Mesothelial cell of epicardium (in vitro differentiated cells): ENCODE measurements around the gene VMP1. TPM values are rescaled to one million over a fixed set of nuclear protein-coding genes. Genes with fewer than 3 reads are reported as not detected.

ENCODE experiments used
- DNase-seq, 2 experiments: peaks; one replicate each; pipeline ENCODE4 v3.0.0; 2021; ENCODE audit warnings: low spot score in 2 of 2; ENCODE audit not compliant: unreplicated experiment in 2 of 2
- H3K27ac Mint-ChIP-seq: 2 replicates; pipeline ENCODE4 v1.8.0; 2021; ENCODE audit warnings: mixed read lengths
- H3K27me3 Mint-ChIP-seq: 2 replicates; pipeline ENCODE4 v1.8.0; 2021; ENCODE audit warnings: low read depth, mixed read lengths
- H3K36me3 Mint-ChIP-seq: 2 replicates; pipeline ENCODE4 v1.8.0; 2021; ENCODE audit warnings: mixed read lengths
- H3K4me1 Mint-ChIP-seq: 2 replicates; pipeline ENCODE4 v1.8.0; 2021; ENCODE audit warnings: mixed read lengths
- H3K4me3 Mint-ChIP-seq: 2 replicates; pipeline ENCODE4 v1.8.0; 2021; ENCODE audit warnings: mild to moderate bottlenecking, moderate library complexity, mixed read lengths
- H3K9me3 Mint-ChIP-seq: 2 replicates; pipeline ENCODE4 v1.8.0; 2021; ENCODE audit warnings: mixed read lengths
- total RNA-seq: library from RNA; stranded (reverse); gene quantifications from 3 replicates; pipeline ENCODE4 v1.2.1, GENCODE V29; 2021
- TF ChIP-seq, protein P1 (sequence below): fragments of 200-600 bp; sonication (generic); IDR thresholded peaks from one replicate; pipeline ENCODE4 v1.5.0; 2021; ENCODE audit warnings: antibody characterized with exemption; ENCODE audit not compliant: unreplicated experiment

The VMP1 gene
- 207 to 208 TPM (median 208 TPM) in 3 replicates for total RNA-seq

GRCh38 chr17:59707149-59707970 lies at the start of gene VMP1, which contains the start of gene PTRH2:
VMP1 (plus strand) TSS chr17:59707654; CDS start chr17:59731447, 23,793 bp downstream.
PTRH2 (minus strand) TSS chr17:59707430; CDS start chr17:59697978, 9,452 bp downstream.
- peaks cover 6% of the 10 kb centered on the region for H3K36me3 Mint-ChIP-seq
- TF ChIP-seq, protein P1, sequence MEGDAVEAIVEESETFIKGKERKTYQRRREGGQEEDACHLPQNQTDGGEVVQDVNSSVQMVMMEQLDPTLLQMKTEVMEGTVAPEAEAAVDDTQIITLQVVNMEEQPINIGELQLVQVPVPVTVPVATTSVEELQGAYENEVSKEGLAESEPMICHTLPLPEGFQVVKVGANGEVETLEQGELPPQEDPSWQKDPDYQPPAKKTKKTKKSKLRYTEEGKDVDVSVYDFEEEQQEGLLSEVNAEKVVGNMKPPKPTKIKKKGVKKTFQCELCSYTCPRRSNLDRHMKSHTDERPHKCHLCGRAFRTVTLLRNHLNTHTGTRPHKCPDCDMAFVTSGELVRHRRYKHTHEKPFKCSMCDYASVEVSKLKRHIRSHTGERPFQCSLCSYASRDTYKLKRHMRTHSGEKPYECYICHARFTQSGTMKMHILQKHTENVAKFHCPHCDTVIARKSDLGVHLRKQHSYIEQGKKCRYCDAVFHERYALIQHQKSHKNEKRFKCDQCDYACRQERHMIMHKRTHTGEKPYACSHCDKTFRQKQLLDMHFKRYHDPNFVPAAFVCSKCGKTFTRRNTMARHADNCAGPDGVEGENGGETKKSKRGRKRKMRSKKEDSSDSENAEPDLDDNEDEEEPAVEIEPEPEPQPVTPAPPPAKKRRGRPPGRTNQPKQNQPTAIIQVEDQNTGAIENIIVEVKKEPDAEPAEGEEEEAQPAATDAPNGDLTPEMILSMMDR = no peak
- H3K27ac Mint-ChIP-seq = peak within 1 kb of the TSS; percentile 98
- peak; percentile 96 to 97 for DNase-seq
- H3K4me3 Mint-ChIP-seq = peak within 1 kb of the TSS; percentile 95
- H3K27me3 Mint-ChIP-seq = no peaks in the 10 kb centered on the region
- peaks cover 25% of the 10 kb centered on the region for H3K4me1 Mint-ChIP-seq
- no peaks in the 10 kb centered on the region for H3K9me3 Mint-ChIP-seq

- Mint-ChIP-seq H3K27me3 (no peaks in the 10 kb centered on the region), H3K9me3 (no peaks in the 10 kb centered on the region), H3K27ac (no peak overlapping the region), H3K4me1 (no peaks in the 10 kb centered on the region), H3K36me3 (peaks cover 33% of the 10 kb centered on the region), H3K4me3 (no peak overlapping the region)
- no peak for DNase-seq
- TF ChIP-seq, protein P1 = no peak
These were observed 41.2 kb upstream of the VMP1 start for GRCh38 chr17:59666235-59666634.

GRCh38 chr17:59668816-59669215 lies 38.6 kb upstream of the VMP1 start:
- DNase-seq = no peak
- Mint-ChIP-seq H3K9me3 (no peaks in the 10 kb centered on the region), H3K4me3 (no peak overlapping the region), H3K4me1 (no peaks in the 10 kb centered on the region), H3K36me3 (peaks cover 20% of the 10 kb centered on the region), H3K27me3 (no peaks in the 10 kb centered on the region), H3K27ac (peak overlapping the region; percentile 16)
- TF ChIP-seq, protein P1 = no peak

GRCh38 chr17:59669411-59669810 lies 38.0 kb upstream of the VMP1 start:
- DNase-seq = no peak
- Mint-ChIP-seq H3K36me3 (peaks cover 18% of the 10 kb centered on the region), H3K9me3 (no peaks in the 10 kb centered on the region), H3K27me3 (no peaks in the 10 kb centered on the region), H3K27ac (no peak overlapping the region), H3K4me3 (no peak overlapping the region), H3K4me1 (no peaks in the 10 kb centered on the region)
- TF ChIP-seq, protein P1 = no peak

GRCh38 chr17:59669944-59670343 lies 37.5 kb upstream of the VMP1 start:
- no peaks in the 10 kb centered on the region for H3K27me3 Mint-ChIP-seq
- no peaks in the 10 kb centered on the region for H3K4me1 Mint-ChIP-seq
- TF ChIP-seq, protein P1 = no peak
- H3K4me3 Mint-ChIP-seq = no peak overlapping the region
- no peak overlapping the region for H3K27ac Mint-ChIP-seq
- H3K36me3 Mint-ChIP-seq = peaks cover 18% of the 10 kb centered on the region
- DNase-seq = no peak
- H3K9me3 Mint-ChIP-seq = no peaks in the 10 kb centered on the region
